IPS-18a (cell line): ENCODE results near the gene GPR160.

ENCODE experiments used
- H3K27ac ChIP-seq: one replicate; pipeline ENCODE4 v1.5.1; 2013; ENCODE audit warnings: low read length
- H3K27me3 ChIP-seq: one replicate; pipeline ENCODE4 v1.6.1; 2013; ENCODE audit warnings: mild to moderate bottlenecking, low read length; ENCODE audit not compliant: control insufficient read depth, insufficient read depth
- H3K36me3 ChIP-seq: one replicate; pipeline ENCODE4 v1.6.1; 2013; ENCODE audit warnings: low read depth, low read length; ENCODE audit not compliant: control insufficient read depth
- H3K4me1 ChIP-seq: one replicate; pipeline ENCODE4 v1.6.1; 2013; ENCODE audit warnings: low read depth, low read length; ENCODE audit not compliant: control insufficient read depth
- H3K4me3 ChIP-seq: one replicate; pipeline ENCODE4 v1.5.1; 2013; ENCODE audit warnings: low read length
- H3K9ac ChIP-seq: one replicate; pipeline ENCODE4 v1.6.1; 2013; ENCODE audit warnings: mild to moderate bottlenecking, low read length, moderate library complexity
- H3K9me3 ChIP-seq: one replicate; pipeline ENCODE4 v1.6.1; 2013; ENCODE audit warnings: low read depth, low read length; ENCODE audit not compliant: control insufficient read depth

Gene GPR160

GRCh38 chr3:170037463-170038433, at the start of gene GPR160:
TSS of gene GPR160 (plus strand) at chr3:170037995. CDS start at chr3:170083973, 45,978 bp downstream.
- Histone ChIP-seq H3K27me3 (peaks cover 32% of the 10 kb centered on the region), H3K9ac (peak within 1 kb of the TSS; percentile 36), H3K9me3 (no peaks in the 10 kb centered on the region), H3K4me3 (peak within 1 kb of the TSS; percentile 78), H3K27ac (no peak within 1 kb of the TSS), H3K36me3 (no peaks in the 10 kb centered on the region), H3K4me1 (peaks cover 8% of the 10 kb centered on the region)

DNA sequence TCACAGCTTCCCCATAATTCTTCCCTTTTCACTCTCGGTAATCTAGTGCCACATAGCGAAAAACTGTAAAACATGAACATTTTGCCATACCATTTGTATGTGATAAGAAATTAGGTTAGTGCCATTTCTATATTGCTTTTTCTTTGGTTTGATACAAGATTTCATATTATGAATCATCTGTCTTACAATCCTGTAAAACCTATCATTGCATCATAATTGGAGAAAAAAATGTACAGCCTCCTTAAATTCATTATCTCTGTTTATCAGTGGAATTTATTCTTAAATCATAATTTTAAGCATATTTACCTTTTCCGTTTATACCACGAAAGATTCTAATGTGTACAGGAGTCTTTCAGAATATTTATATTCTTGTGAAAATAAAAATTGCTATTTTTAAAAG, 47.4 kb upstream of the GPR160 start:
- Histone ChIP-seq H3K27me3 (no peaks in the 10 kb centered on the region), H3K36me3 (peaks cover 69% of the 10 kb centered on the region), H3K9me3 (no peaks in the 10 kb centered on the region), H3K4me1 (no peaks in the 10 kb centered on the region), H3K27ac (no peak overlapping the region), H3K4me3 (no peak overlapping the region), H3K9ac (no peak overlapping the region)

GRCh38 chr3:169992156-169992555, 45.6 kb upstream of the GPR160 start:
- Histone ChIP-seq H3K27me3 (no peaks in the 10 kb centered on the region), H3K9me3 (no peaks in the 10 kb centered on the region), H3K4me1 (no peaks in the 10 kb centered on the region), H3K36me3 (peaks cover 55% of the 10 kb centered on the region), H3K9ac (no peak overlapping the region), H3K27ac (no peak overlapping the region), H3K4me3 (no peak overlapping the region)

DNA sequence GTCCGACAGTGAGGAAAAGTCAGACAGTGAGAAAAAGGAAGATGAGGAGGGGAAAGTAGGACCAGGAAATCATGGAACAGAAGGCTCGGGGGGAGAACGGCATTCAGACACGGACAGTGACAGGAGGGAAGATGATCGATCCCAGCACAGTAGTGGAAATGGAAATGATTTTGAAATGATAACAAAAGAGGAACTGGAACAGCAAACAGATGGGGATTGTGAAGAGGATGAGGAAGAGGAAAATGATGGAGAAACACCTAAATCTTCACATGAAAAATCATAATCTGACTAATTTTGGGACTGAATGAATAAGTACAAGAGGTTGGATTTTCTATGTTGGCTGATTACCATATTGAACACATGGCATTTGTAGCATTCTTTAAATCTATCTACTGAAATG, 45.0 kb upstream of the GPR160 start:
- Histone ChIP-seq H3K4me1 (no peaks in the 10 kb centered on the region), H3K27me3 (no peaks in the 10 kb centered on the region), H3K9me3 (no peaks in the 10 kb centered on the region), H3K9ac (no peak overlapping the region), H3K36me3 (peaks cover 54% of the 10 kb centered on the region), H3K27ac (no peak overlapping the region), H3K4me3 (no peak overlapping the region)

DNA sequence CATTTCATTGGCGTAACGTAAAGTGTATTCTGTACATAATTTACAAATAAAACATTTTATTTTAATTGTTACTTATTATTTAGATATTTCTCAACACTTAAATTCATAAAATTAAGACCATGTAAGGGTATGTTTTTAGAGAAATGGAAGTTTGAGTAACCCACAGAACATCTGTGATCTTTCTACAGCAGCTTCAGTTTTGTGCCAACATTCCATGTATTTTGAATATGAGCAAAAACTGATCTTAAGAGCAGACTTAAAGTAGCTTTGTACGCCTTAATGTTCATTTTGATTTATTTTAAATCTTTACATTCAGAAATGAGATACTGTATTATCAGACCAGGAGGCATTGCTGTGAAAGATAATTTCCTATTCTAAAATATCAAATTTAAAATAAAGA, 44.0 kb upstream of the GPR160 start:
- peaks cover 44% of the 10 kb centered on the region for H3K36me3 ChIP-seq
- H3K4me3 ChIP-seq = no peak overlapping the region
- H3K9ac ChIP-seq = no peak overlapping the region
- no peaks in the 10 kb centered on the region for H3K9me3 ChIP-seq
- H3K27me3 ChIP-seq = no peaks in the 10 kb centered on the region
- no peak overlapping the region for H3K27ac ChIP-seq
- H3K4me1 ChIP-seq = no peaks in the 10 kb centered on the region

- Histone ChIP-seq H3K27ac (no peak overlapping the region), H3K27me3 (no peaks in the 10 kb centered on the region), H3K4me1 (no peaks in the 10 kb centered on the region), H3K9me3 (no peaks in the 10 kb centered on the region), H3K4me3 (no peak overlapping the region), H3K36me3 (peaks cover 32% of the 10 kb centered on the region), H3K9ac (no peak overlapping the region)
These were observed 41.7 kb upstream of the GPR160 start for GRCh38 chr3:169996063-169996462.

- no peak overlapping the region for H3K9ac ChIP-seq
- no peaks in the 10 kb centered on the region for H3K27me3 ChIP-seq
- peaks cover 10% of the 10 kb centered on the region for H3K36me3 ChIP-seq
- H3K27ac ChIP-seq = no peak overlapping the region
- H3K9me3 ChIP-seq = no peaks in the 10 kb centered on the region
- no peaks in the 10 kb centered on the region for H3K4me1 ChIP-seq
- H3K4me3 ChIP-seq = no peak overlapping the region
These were observed 39.1 kb upstream of the GPR160 start for GRCh38 chr3:169998668-169999131.

DNA sequence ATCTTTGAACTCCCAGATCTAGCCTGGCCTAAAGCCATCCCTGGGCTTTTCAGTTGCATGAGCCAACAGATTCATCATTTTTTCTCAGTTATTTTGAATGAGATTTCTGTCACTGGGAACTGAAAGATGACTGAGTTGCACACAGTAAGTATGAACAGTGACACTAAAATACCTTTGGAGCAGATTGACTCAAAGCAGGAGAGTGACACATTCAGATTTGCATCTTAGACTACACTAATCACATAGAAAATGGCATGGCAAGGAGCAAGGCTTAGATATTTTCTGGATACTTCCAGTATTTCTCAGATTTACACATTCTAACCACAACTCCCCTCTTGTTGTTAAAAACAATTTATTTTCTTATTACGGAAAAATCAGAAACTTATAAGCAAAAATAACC, 38.4 kb upstream of the GPR160 start:
- Histone ChIP-seq H3K9ac (no peak overlapping the region), H3K27me3 (no peaks in the 10 kb centered on the region), H3K27ac (no peak overlapping the region), H3K4me1 (no peaks in the 10 kb centered on the region), H3K9me3 (no peaks in the 10 kb centered on the region), H3K36me3 (peaks cover 5% of the 10 kb centered on the region), H3K4me3 (no peak overlapping the region)

GRCh38 chr3:170000051-170000450, 37.7 kb upstream of the GPR160 start:
- H3K9ac ChIP-seq = no peak overlapping the region
- no peak overlapping the region for H3K27ac ChIP-seq
- H3K4me3 ChIP-seq = no peak overlapping the region
- no peaks in the 10 kb centered on the region for H3K4me1 ChIP-seq
- peaks cover 5% of the 10 kb centered on the region for H3K36me3 ChIP-seq
- no peaks in the 10 kb centered on the region for H3K27me3 ChIP-seq
- no peaks in the 10 kb centered on the region for H3K9me3 ChIP-seq

GRCh38 chr3:170002231-170002630, 35.6 kb upstream of the GPR160 start:
- no peaks in the 10 kb centered on the region for H3K4me1 ChIP-seq
- H3K9me3 ChIP-seq = no peaks in the 10 kb centered on the region
- H3K27me3 ChIP-seq = no peaks in the 10 kb centered on the region
- no peak overlapping the region for H3K4me3 ChIP-seq
- no peaks in the 10 kb centered on the region for H3K36me3 ChIP-seq
- no peak overlapping the region for H3K9ac ChIP-seq
- H3K27ac ChIP-seq = no peak overlapping the region

DNA sequence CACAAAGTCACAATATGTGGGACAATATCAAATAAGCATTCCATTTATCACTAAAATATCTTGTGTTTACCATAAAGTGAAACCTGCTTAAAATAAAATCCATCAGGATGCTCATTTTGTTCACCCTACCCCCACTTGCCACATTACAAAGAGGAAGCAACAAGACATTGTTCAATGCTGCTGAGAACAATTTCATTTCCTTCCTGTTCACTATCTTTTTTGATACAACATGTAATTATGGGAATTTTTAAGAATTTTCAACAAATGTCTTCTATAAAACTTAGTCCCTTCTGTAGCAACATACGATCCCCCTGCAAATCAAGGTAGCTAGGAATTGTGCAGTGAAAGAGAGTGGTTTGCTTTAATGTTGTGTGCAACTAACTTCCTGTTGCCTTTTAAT, 34.9 kb upstream of the GPR160 start:
- no peaks in the 10 kb centered on the region for H3K36me3 ChIP-seq
- no peaks in the 10 kb centered on the region for H3K9me3 ChIP-seq
- no peaks in the 10 kb centered on the region for H3K27me3 ChIP-seq
- H3K4me3 ChIP-seq = no peak overlapping the region
- no peak overlapping the region for H3K27ac ChIP-seq
- no peak overlapping the region for H3K9ac ChIP-seq
- H3K4me1 ChIP-seq = no peaks in the 10 kb centered on the region

GRCh38 chr3:170003881-170004356, 33.9 kb upstream of the GPR160 start:
- H3K9me3 ChIP-seq = no peaks in the 10 kb centered on the region
- H3K27ac ChIP-seq = no peak overlapping the region
- no peak overlapping the region for H3K4me3 ChIP-seq
- H3K9ac ChIP-seq = no peak overlapping the region
- no peaks in the 10 kb centered on the region for H3K36me3 ChIP-seq
- no peaks in the 10 kb centered on the region for H3K4me1 ChIP-seq
- H3K27me3 ChIP-seq = no peaks in the 10 kb centered on the region
